Measurements from ENCODE around the gene PLEKHG5. TPM values are rescaled to one million over a fixed set of nuclear protein-coding genes. Genes with fewer than 3 reads are reported as not detected.

Gene PLEKHG5
- total RNA-seq, 4 donors from 2014 or later: 17.9 to 42.7 (median 37.1) TPM

GRCh38 chr1:6497215-6497866, 5.9 kb upstream of the PLEKHG5 start:
- TF ChIP-seq EP300 (IDR thresholded peaks at IDR 0.05; ENCODE audit: low read depth): no peak
- no peak for TF ChIP-seq POLR2A (IDR thresholded peaks at IDR 0.05)
- TF ChIP-seq, protein P1, sequence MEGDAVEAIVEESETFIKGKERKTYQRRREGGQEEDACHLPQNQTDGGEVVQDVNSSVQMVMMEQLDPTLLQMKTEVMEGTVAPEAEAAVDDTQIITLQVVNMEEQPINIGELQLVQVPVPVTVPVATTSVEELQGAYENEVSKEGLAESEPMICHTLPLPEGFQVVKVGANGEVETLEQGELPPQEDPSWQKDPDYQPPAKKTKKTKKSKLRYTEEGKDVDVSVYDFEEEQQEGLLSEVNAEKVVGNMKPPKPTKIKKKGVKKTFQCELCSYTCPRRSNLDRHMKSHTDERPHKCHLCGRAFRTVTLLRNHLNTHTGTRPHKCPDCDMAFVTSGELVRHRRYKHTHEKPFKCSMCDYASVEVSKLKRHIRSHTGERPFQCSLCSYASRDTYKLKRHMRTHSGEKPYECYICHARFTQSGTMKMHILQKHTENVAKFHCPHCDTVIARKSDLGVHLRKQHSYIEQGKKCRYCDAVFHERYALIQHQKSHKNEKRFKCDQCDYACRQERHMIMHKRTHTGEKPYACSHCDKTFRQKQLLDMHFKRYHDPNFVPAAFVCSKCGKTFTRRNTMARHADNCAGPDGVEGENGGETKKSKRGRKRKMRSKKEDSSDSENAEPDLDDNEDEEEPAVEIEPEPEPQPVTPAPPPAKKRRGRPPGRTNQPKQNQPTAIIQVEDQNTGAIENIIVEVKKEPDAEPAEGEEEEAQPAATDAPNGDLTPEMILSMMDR (IDR thresholded peaks at IDR 0.05): no peak
- TF ChIP-seq POLR2AphosphoS5 (IDR thresholded peaks at IDR 0.05): no peak
- Histone ChIP-seq H3K36me3 (no peaks in the 10 kb centered on the region), H3K27ac (peak overlapping the region in 2 of 4 donors; percentile 29 to 42), H3K4me1 (peaks cover 8 to 25% (median 20%) of the 10 kb centered on the region in 4 donors), H3K9me3 (no peaks in the 10 kb centered on the region), H3K4me3 (peak overlapping the region; percentile 26 to 60 (median 53)), H3K27me3 (peaks cover 34% of the 10 kb centered on the region)
- DNase-seq: peak; percentile 57
- intact Hi-C loops (cut with DNase I; ENCODE audit: low total_unique reads): no loop called here
- in situ Hi-C loops (cut with MboI; ENCODE audit: low pct_ligation_motif_present in 1 of 4, low pct_unique_long_range_greater_than_20kb in 1 of 4, low sequenced_read_pairs in 3 of 4): loop anchor here in 3 of 4 donors (25.0 kb wide), 1 partner anchor 140 kb away; no protein-coding TSS in a partner anchor
- 6% methylated on average over 37 of the region's 74 CpGs; no CpG with 5 or more reads in 1 of the 2 donors for WGBS, 2 donors (ENCODE audit: low coverage in 1 of 2)

GRCh38 chr1:6496890-6497214, 5.4 kb upstream of the PLEKHG5 start:
- in situ Hi-C loops (cut with MboI; ENCODE audit: low pct_ligation_motif_present in 1 of 4, low pct_unique_long_range_greater_than_20kb in 1 of 4, low sequenced_read_pairs in 3 of 4): loop anchor here in 3 of 4 donors (25.0 kb wide), 1 partner anchor 140 kb away; no protein-coding TSS in a partner anchor
- H3K27ac ChIP-seq: peak overlapping the region in 2 of 4 donors; percentile 29 to 42

GRCh38 chr1:6496365-6496721, 4.9 kb upstream of the PLEKHG5 start:
- Histone ChIP-seq H3K4me1 (peaks cover 10 to 22% (median 16%) of the 10 kb centered on the region in 4 donors), H3K9me3 (no peaks in the 10 kb centered on the region), H3K36me3 (no peaks in the 10 kb centered on the region), H3K27ac (peak overlapping the region in 1 of 4 donors; percentile 42), H3K27me3 (peaks cover 33% of the 10 kb centered on the region), H3K4me3 (peak overlapping the region in 2 of 4 donors; percentile 50 to 60)
- 14 to 73% methylated on average over 3 to 12 of the region's 13 CpGs for WGBS, 2 donors (ENCODE audit: low coverage in 1 of 2)
- TF ChIP-seq POLR2A (IDR thresholded peaks at IDR 0.05) (no peak), POLR2AphosphoS5 (IDR thresholded peaks at IDR 0.05) (no peak), EP300 (IDR thresholded peaks at IDR 0.05; ENCODE audit: low read depth) (no peak)
- TF ChIP-seq, protein P1 (IDR thresholded peaks at IDR 0.05): no peak
- DNase-seq: no peak
- in situ Hi-C loops (cut with MboI; ENCODE audit: low pct_ligation_motif_present in 1 of 4, low pct_unique_long_range_greater_than_20kb in 1 of 4, low sequenced_read_pairs in 3 of 4): loop anchor here in 3 of 4 donors (25.0 kb wide), 1 partner anchor 141 kb away; no protein-coding TSS in a partner anchor
- intact Hi-C loops (cut with DNase I; ENCODE audit: low total_unique reads): no loop called here

More at GRCh38 chr1:6496890-6497214, 5.4 kb upstream of the PLEKHG5 start:
- peaks cover 8 to 20% (median 16%) of the 10 kb centered on the region in 4 donors for H3K4me1 ChIP-seq
- H3K36me3 ChIP-seq: no peaks in the 10 kb centered on the region
- H3K4me3 ChIP-seq: peak overlapping the region; percentile 22 to 60 (median 38)
- H3K9me3 ChIP-seq: no peaks in the 10 kb centered on the region
- no peak for DNase-seq
- peaks cover 34% of the 10 kb centered on the region for H3K27me3 ChIP-seq
- intact Hi-C loops (cut with DNase I; ENCODE audit: low total_unique reads): no loop called here
- TF ChIP-seq EP300 (IDR thresholded peaks at IDR 0.05; ENCODE audit: low read depth) (no peak), POLR2A (IDR thresholded peaks at IDR 0.05) (no peak), POLR2AphosphoS5 (IDR thresholded peaks at IDR 0.05) (no peak)
- TF ChIP-seq, protein P1 (IDR thresholded peaks at IDR 0.05): no peak
- 8% methylated on average over 12 of the region's 21 CpGs; no CpG with 5 or more reads in 1 of the 2 donors for WGBS, 2 donors (ENCODE audit: low coverage in 1 of 2)

DNA sequence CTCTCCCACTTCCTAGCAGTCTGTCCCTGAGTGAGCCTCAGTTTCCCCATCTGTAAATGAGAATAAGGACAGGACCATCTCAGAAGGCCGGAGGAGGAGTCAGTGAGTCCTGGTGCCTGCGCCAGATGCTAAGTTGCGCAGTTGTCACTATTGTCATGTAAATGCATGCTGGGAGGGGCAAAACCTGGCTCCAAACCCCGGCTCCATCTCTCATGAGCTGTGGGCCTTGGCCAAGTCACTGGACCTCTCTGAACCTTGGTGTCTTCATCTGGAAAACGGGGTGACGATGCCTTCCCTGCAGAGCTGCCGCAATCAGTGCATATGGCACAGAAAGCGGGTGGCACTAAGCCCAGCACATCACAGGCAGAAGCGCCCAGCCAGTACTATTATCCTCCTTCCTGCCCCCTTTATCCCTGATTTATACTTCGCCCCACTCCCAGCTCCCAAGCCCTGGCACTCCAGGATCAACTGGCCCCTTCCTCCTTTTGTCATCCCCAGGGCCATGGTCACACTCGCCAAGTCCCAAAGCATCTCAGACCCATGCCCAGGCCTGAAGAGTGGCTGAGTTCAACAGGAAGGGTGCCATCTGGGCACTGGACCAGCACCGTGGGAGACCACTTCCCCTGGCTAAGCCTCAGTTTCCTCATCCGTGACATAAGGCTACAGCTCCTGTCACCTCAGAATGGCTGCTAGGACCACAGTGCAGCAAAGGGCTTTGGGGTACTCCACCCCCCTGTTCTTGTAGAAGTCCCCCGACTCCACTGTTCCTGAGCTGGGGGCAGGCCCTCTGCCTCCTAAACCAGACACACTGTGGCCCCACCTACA, 4.3 kb upstream of the PLEKHG5 start:
- no peaks in the 10 kb centered on the region for H3K36me3 ChIP-seq
- H3K4me3 ChIP-seq: no peak overlapping the region
- in situ Hi-C loops (cut with MboI; ENCODE audit: low pct_ligation_motif_present in 1 of 4, low pct_unique_long_range_greater_than_20kb in 1 of 4, low sequenced_read_pairs in 3 of 4) (loop anchor here in 3 of 4 donors (25.0 kb wide), 1 partner anchor 142 kb away; no protein-coding TSS in a partner anchor), intact Hi-C loops (cut with DNase I; ENCODE audit: low total_unique reads) (no loop called here)
- no peak overlapping the region for H3K27ac ChIP-seq
- no peaks in the 10 kb centered on the region for H3K9me3 ChIP-seq
- DNase-seq: no peak
- WGBS, 2 donors (ENCODE audit: low coverage in 1 of 2): 69% methylated on average over 14 of the region's 14 CpGs; no CpG with 5 or more reads in 1 of the 2 donors
- no peak for TF ChIP-seq POLR2A (IDR thresholded peaks at IDR 0.05)
- H3K4me1 ChIP-seq: peaks cover 12 to 26% (median 20%) of the 10 kb centered on the region in 4 donors
- peaks cover 29% of the 10 kb centered on the region for H3K27me3 ChIP-seq

All from transverse colon (tissue), 4 donors.